GM20431 (cell line): Measurements from ENCODE around the gene ZNF579.

Experiments
- in situ Hi-C: fragments of 300-500 bp; cut with MseI, MboI; formaldehyde crosslinking; loops from one replicate; pipeline ENCODE4 v1.15.0; 2020; ENCODE audit warnings: low sequenced_read_pairs; ENCODE audit not compliant: unreplicated experiment

Gene ZNF579

DNA sequence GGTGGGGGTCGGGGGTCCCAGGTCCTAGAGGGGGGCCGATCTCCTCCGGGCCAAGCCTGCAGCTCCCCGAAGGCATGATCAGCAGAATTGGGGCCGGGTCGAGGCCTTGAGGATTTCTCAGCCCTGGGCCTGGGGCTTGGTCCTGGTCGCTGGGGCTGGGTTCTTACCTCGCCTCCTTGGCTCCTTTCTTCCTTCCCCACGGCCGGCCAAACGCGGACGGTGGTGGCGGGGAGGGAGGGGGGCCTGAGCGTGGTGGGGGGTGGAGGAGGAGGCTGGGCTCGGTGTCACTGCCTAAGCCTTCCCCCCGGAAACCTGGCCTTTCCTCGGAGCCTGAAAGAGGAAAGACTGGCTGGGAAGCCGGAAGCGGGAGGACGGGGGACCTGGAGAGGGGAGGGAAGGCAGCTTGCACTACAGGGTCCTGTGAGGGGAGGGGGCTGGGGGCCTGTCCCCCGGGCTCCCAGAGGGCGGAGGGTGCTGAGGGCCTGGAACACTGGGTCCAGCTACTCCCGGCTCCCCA, at the start of gene ZNF579:
Gene ZNF579 (minus strand): TSS at position 221 of the 517 bp plus-strand sequence. CDS start 1,209 bp downstream, outside the sequence.
- in situ Hi-C loops, result no loop called here

DNA sequence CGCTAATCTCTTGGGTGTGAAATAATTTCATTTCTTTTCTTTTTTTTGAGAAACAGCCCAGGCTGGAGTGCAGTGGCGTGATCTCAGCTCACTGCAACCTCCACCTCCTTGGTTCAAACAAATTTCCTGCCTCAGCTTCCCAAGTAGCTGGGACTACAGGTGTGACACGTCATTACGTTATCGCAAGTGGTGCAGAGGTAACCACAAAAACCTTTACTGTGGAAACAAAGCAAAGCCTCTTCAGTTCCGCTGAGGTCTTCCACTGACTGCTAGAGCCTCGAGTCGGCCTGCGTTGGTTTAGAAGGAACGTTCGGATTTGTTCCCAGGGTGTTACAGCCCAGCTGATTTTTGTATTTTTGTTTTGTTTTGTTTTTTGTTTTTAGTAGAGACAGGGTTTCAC, 45.7 kb upstream of the ZNF579 start:
- in situ Hi-C loops, result loop anchor here (10.0 kb wide), 1 partner anchor 112 kb away; no protein-coding TSS in a partner anchor

DNA sequence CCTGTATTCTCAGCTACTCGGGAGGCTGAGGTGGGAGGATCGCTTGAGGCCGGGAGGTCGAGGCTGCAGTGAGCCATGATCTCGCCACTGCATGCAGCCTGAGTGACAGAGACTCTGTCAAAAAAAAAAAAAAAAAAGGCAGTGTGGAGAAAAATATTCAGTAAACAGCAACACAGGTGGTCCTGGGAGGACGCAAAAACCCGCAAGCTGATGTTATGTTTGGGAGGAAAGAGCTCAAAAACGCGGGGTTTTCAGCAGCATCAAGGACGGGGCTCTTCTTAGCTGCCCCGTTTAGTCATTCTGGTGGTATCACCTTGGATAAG, 44.3 kb upstream of the ZNF579 start:
- in situ Hi-C loops, result loop anchor here (10.0 kb wide), 1 partner anchor 110 kb away; no protein-coding TSS in a partner anchor

DNA sequence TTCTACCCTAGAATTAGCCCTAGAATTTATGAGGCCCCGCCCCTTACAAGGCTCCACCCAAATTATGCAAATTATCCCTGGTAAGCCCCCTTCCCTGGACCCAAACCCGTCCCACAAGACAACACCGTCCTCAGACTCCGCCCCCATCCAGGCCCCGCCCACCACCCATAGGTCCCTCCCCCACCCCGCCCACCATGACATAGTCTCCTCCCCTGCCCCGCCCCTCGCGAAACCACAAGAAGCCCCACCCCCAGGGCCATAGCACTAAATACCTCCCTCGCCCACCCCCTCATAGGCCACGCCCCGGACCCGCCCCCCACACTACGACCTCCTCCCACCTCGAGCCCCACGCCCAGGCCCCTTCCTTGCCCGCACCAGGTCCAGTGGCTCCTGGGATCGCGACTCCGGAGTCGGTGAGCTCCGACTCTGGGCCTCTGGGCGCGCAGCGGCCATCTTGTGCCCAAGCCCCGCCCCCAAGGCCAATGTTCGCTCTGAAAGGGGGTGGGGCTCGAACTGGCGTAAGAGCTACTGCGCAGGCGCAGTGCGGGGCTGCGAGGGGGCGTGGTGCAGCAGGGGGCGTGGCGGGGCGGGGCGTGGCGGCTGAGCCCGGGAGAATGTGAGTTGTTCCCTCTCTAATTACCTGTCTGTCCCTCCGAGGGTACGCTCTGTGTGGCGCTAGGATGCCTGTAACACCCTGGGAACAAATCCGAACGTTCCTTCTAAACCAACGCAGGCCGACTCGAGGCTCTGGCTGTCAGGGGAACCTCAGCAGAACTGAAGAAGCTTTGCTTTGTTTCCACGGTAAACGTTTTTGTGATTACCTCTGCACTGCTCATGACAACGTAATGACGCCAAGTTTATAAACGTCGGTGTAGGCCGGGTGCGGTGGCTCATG, 43.7 kb upstream of the ZNF579 start, which contains the start of gene ZNF784:
Gene ZNF784 (minus strand): TSS at position 458 of the 895 bp plus-strand sequence. CDS start 5 bp downstream, at position 453.
- in situ Hi-C loops, result loop anchor here (10.0 kb wide), 1 partner anchor 110 kb away; no protein-coding TSS in a partner anchor

DNA sequence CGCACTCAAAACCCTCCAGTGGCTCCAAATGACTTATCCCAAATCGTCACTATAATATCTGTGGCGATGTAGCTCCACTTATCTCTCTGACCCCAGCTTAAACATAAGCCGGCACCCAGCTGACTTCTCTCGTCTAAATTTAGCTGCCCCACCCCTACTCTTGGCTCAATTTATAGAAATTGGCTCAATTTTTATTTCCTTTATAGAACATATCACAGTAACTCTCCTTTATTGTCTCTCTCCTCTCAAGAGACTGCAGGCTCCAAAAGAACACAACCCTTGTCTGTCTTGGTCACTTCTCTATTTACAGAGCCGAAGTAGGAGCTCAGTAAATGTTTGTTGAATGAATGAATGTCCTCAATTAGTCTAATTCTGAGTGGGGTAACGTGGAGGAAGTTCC, 42.9 kb upstream of the ZNF579 start:
- in situ Hi-C loops, result loop anchor here (10.0 kb wide), 1 partner anchor 109 kb away; no protein-coding TSS in a partner anchor

DNA sequence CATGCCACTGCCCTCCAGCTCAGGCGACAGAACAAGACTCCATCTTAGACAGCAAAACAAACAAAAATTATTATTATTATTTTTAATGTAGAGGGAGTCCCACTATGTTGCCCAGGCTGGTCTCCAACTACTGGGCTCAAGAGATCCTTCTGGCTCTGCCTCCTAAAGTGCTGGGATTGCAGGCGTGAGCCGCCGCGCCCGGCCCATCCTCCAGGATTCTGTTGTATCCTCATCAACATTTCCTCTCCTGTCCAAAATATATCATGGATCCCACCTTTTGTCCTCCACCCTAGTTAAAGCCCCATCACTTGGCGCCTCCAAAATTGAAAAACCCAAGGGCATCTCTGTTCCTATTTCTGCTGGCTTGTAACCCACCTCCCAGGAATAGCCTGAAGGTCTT, 42.5 kb upstream of the ZNF579 start:
- in situ Hi-C loops, result loop anchor here (10.0 kb wide), 1 partner anchor 108 kb away; no protein-coding TSS in a partner anchor

- in situ Hi-C loops, result loop anchor here (10.0 kb wide), 1 partner anchor 108 kb away; no protein-coding TSS in a partner anchor
Observed at GRCh38 chr19:55622242-55622969, 41.8 kb upstream of the ZNF579 start.

DNA sequence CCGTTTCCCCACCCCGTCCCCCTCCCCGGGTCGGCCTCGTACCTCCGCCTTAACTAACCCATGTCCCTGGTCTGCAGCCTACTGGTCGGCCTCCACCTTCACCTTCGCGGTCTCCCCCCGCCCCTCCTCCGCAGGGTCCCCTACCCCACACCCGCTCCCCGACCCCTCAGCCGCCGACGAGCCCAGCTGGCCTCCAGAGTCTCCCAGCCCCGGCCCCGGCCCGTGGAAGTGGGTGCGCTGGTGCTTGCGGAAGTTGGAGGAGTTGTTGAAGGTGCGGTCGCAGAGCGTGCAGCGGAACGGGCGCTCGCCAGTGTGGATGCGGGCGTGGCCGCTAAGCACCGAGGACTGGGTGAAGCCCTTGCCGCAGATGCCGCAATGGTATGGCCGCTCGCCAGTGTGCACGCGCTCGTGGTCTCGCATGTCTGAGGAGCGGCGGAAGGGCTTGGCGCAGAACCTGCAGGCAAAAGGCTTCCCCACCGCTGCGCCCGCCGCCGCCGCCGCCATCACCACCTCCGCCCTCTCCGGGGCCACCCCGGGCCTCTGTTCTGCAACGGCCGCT, 41.1 kb upstream of the ZNF579 start:
- in situ Hi-C loops, result loop anchor here (10.0 kb wide), 1 partner anchor 107 kb away; no protein-coding TSS in a partner anchor

DNA sequence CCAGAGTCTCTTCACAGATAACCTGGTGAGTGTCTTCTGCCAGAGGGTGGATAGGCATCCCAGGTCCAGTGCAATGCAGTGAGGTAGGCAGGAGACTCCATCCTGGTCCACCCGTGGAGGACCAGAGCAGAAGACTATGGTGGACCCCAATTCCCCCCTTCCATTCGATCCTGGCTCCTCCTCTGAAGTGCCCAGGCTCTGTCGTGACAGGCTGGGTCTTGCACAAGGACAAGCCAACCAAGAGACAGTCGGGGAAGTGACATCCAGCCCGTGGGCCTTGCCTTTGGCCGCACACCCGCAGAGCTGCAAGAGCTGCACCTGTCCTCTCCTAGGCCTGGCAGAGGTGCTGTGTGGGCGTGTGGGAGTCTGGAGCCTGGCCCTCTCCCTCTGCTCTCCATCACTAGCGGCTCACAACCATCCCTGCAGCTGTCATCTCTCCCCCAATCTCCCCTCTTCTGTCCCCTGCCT, 40.6 kb upstream of the ZNF579 start:
- in situ Hi-C loops, result loop anchor here (10.0 kb wide), 1 partner anchor 106 kb away; no protein-coding TSS in a partner anchor

- in situ Hi-C loops, result loop anchor here (10.0 kb wide), 1 partner anchor 106 kb away; no protein-coding TSS in a partner anchor
Observed at GRCh38 chr19:55620410-55621204, 40.0 kb upstream of the ZNF579 start.

- in situ Hi-C loops, result no loop called here
Observed at GRCh38 chr19:55619286-55619685, 38.6 kb upstream of the ZNF579 start.

DNA sequence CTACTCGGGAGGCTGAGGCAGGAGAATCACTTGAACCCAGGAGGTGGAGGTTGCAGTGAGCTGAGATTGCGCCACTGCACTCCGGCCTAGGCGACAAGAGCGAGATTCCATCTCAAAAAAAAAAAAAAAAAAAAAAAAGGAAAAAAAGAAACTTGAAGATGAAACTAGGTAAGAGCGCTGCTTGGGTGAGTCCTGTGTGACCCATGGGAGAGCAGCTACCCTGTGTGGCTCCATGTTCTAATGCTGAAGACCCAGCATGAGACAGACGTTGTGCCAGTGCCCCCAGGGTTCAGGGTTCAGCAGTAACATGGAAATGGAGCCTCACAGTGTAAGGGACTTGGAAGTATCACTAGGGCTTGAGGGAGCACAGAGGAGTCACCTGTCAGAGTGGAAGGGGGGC, 37.8 kb upstream of the ZNF579 start:
- in situ Hi-C loops, result no loop called here

DNA sequence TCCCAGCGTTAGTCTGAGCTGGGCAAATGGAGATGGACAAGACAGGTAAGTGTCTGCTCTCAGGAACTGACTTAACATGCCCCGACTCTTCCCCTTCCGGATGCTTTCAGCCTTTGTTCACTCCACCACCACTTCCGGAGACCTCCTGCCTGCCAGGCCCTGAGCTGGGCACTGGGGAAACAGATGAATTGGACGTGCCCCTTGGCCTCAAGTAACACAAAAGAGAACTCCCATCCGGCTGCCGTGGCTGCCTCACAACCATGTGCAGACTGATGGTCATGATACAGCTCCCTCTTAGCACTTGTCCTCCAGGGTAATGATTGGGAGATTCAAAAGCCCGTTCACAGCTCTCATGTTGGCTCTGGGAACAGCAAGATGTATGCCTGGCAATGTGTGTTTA, 36.8 kb upstream of the ZNF579 start:
- in situ Hi-C loops, result no loop called here

DNA sequence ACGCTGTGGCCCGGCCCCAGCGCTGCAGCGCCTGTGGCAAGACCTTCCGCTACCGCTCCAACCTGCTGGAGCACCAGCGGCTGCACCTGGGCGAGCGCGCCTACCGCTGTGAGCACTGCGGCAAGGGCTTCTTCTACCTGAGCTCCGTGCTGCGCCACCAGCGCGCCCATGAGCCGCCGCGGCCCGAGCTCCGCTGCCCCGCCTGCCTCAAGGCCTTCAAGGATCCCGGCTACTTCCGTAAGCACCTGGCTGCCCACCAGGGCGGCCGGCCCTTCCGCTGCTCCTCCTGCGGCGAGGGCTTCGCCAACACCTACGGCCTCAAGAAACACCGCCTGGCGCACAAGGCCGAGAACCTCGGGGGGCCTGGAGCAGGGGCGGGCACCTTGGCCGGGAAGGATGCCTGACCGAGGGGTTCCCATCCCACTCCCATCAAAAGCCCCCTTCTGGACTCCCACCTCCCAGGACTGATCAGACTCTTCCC, 35.8 kb upstream of the ZNF579 start:
- in situ Hi-C loops, result no loop called here

GRCh38 chr19:55615543-55616394, 35.1 kb upstream of the ZNF579 start:
- in situ Hi-C loops, result no loop called here

- in situ Hi-C loops, result no loop called here
Observed at GRCh38 chr19:55614711-55615542, 34.3 kb upstream of the ZNF579 start.
